HAP-1 (cell line): ENCODE measurements around the gene SYNGAP1.
A peak's percentile ranks its signal among the peaks of the same experiment; 100 is the strongest.

Source experiments
- DNase-seq, 2 experiments: peaks; one replicate each; pipeline ENCODE4 v3.0.0-alpha.2; 2016 to 2020; ENCODE audit warnings: low spot score in 2 of 2
- H3K27me3 ChIP-seq: fragments of 250-450 bp; sonication (Bioruptor Pico); 2 replicates; pipeline ENCODE4 v1.5.1; 2020; ENCODE audit warnings: low read depth, mild to moderate bottlenecking, moderate library complexity
- H3K36me3 ChIP-seq: fragments of 250-450 bp; sonication (Bioruptor Pico); replicated peaks from 2 replicates; pipeline ENCODE4 v1.5.1; 2020; ENCODE audit warnings: mild to moderate bottlenecking
- H3K4me1 ChIP-seq: fragments of 250-450 bp; sonication (Bioruptor Pico); 2 replicates; pipeline ENCODE4 v1.5.1; 2020; ENCODE audit warnings: mild to moderate bottlenecking
- H3K4me3 ChIP-seq: fragments of 250-450 bp; sonication (Bioruptor Pico); 2 replicates; pipeline ENCODE4 v1.5.1; 2020; ENCODE audit warnings: mild to moderate bottlenecking, moderate library complexity
- H3K9me3 ChIP-seq: fragments of 250-450 bp; sonication (Bioruptor Pico); 2 replicates; pipeline ENCODE4 v1.5.1; 2020; ENCODE audit warnings: mild to moderate bottlenecking, moderate library complexity
- in situ Hi-C: fragments of 300-500 bp; cut with MboI; formaldehyde crosslinking; loops from 3 replicates; pipeline ENCODE4 v1.14.3; 2020; ENCODE audit warnings: low sequenced_read_pairs, inconsistent platforms, mixed read lengths

The SYNGAP1 gene

GRCh38 chr6:33446356-33446755 is 26.5 kb downstream of the SYNGAP1 start:
- no peak for DNase-seq
- H3K4me3 ChIP-seq, result no peak overlapping the region
- peaks cover 3% of the 10 kb centered on the region for H3K36me3 ChIP-seq
- H3K4me1 ChIP-seq, result no peaks in the 10 kb centered on the region
- H3K27me3 ChIP-seq, result no peaks in the 10 kb centered on the region
- in situ Hi-C loops, result no loop called here
- no peaks in the 10 kb centered on the region for H3K9me3 ChIP-seq

- Histone ChIP-seq H3K4me3 (no peak overlapping the region), H3K9me3 (no peaks in the 10 kb centered on the region), H3K4me1 (no peaks in the 10 kb centered on the region), H3K27me3 (no peaks in the 10 kb centered on the region), H3K36me3 (peaks cover 6% of the 10 kb centered on the region; the same call in 1 of the 2 replicates)
- in situ Hi-C loops, result no loop called here
- no peak for DNase-seq
Measured at GRCh38 chr6:33450434-33450833, 30.6 kb downstream of the SYNGAP1 start.

- DNase-seq, result no peak
- no peak overlapping the region for H3K4me3 ChIP-seq
- no peaks in the 10 kb centered on the region for H3K4me1 ChIP-seq
- no peaks in the 10 kb centered on the region for H3K27me3 ChIP-seq
- no peaks in the 10 kb centered on the region for H3K9me3 ChIP-seq
- peaks cover 4% of the 10 kb centered on the region; the same call in 1 of the 2 replicates for H3K36me3 ChIP-seq
- in situ Hi-C loops, result no loop called here
Measured at GRCh38 chr6:33451606-33452005, 31.7 kb downstream of the SYNGAP1 start.

- peaks cover 4% of the 10 kb centered on the region; the same call in 1 of the 2 replicates for H3K36me3 ChIP-seq
- in situ Hi-C loops, result no loop called here
- no peak for DNase-seq
- no peaks in the 10 kb centered on the region for H3K4me1 ChIP-seq
- H3K4me3 ChIP-seq, result no peak overlapping the region
- H3K9me3 ChIP-seq, result no peaks in the 10 kb centered on the region
- H3K27me3 ChIP-seq, result no peaks in the 10 kb centered on the region
Measured at GRCh38 chr6:33452496-33452895, 32.6 kb downstream of the SYNGAP1 start.

- in situ Hi-C loops, result no loop called here
- Histone ChIP-seq H3K9me3 (no peaks in the 10 kb centered on the region), H3K4me3 (peak overlapping the region; percentile 81), H3K36me3 (peaks cover 4% of the 10 kb centered on the region; the same call in 1 of the 2 replicates), H3K4me1 (no peaks in the 10 kb centered on the region), H3K27me3 (no peaks in the 10 kb centered on the region)
- DNase-seq, result no peak
Measured at GRCh38 chr6:33453393-33454008, 33.6 kb downstream of the SYNGAP1 start.

GRCh38 chr6:33454009-33454946 is 34.4 kb downstream of the SYNGAP1 start, which contains the start of gene ZBTB9:
TSS of gene ZBTB9 (plus strand) at chr6:33454576. CDS start at chr6:33455101, 525 bp downstream.
- peak; percentile 97 for DNase-seq
- in situ Hi-C loops, result no loop called here
- no peaks in the 10 kb centered on the region; the same call in 1 of the 2 replicates for H3K9me3 ChIP-seq
- H3K4me1 ChIP-seq, result no peaks in the 10 kb centered on the region
- no peaks in the 10 kb centered on the region for H3K27me3 ChIP-seq
- H3K36me3 ChIP-seq, result peaks cover 4% of the 10 kb centered on the region; the same call in 1 of the 2 replicates
- peak within 1 kb of the TSS; percentile 81 for H3K4me3 ChIP-seq

DNA sequence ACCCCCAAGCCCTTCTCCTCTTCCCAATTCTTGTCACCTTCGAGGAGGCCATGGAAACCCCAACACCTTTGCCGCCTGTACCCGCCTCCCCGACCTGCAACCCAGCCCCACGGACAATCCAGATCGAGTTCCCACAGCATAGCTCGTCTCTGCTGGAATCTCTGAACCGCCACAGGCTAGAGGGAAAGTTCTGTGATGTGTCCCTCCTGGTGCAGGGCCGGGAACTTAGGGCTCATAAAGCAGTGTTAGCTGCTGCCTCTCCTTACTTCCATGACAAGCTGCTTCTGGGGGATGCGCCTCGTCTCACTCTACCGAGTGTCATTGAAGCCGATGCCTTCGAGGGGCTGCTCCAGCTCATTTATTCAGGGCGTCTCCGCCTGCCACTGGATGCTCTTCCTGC is 35.2 kb downstream of the SYNGAP1 start:
- in situ Hi-C loops, result no loop called here
- no peaks in the 10 kb centered on the region for H3K27me3 ChIP-seq
- H3K36me3 ChIP-seq, result peaks cover 4% of the 10 kb centered on the region; the same call in 1 of the 2 replicates
- no peak for DNase-seq
- no peaks in the 10 kb centered on the region for H3K4me1 ChIP-seq
- H3K4me3 ChIP-seq, result peak overlapping the region; percentile 81
- H3K9me3 ChIP-seq, result no peaks in the 10 kb centered on the region; the same call in 1 of the 2 replicates

DNA sequence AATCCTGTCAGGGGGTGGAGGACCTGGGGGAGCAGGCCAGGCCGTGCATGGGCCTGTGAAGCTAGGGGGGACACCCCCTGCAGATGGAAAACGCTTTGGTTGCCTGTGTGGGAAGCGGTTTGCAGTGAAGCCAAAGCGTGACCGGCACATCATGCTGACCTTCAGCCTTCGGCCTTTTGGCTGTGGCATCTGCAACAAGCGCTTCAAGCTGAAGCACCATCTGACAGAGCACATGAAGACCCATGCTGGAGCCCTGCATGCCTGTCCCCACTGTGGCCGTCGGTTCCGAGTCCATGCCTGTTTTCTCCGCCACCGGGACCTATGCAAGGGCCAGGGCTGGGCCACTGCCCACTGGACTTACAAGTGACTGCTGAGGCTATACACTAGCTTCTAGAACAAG is 36.3 kb downstream of the SYNGAP1 start:
- Histone ChIP-seq H3K36me3 (peaks cover 4% of the 10 kb centered on the region; the same call in 1 of the 2 replicates), H3K4me3 (no peak overlapping the region), H3K27me3 (no peaks in the 10 kb centered on the region), H3K9me3 (no peaks in the 10 kb centered on the region; the same call in 1 of the 2 replicates), H3K4me1 (no peaks in the 10 kb centered on the region)
- in situ Hi-C loops, result no loop called here
- DNase-seq, result no peak

- Histone ChIP-seq H3K27me3 (no peaks in the 10 kb centered on the region), H3K4me3 (no peak overlapping the region), H3K9me3 (no peaks in the 10 kb centered on the region; the same call in 1 of the 2 replicates), H3K36me3 (peaks cover 4% of the 10 kb centered on the region; the same call in 1 of the 2 replicates), H3K4me1 (no peaks in the 10 kb centered on the region)
- DNase-seq, result no peak
- in situ Hi-C loops, result no loop called here
Measured at GRCh38 chr6:33458676-33459075, 38.8 kb downstream of the SYNGAP1 start.

DNA sequence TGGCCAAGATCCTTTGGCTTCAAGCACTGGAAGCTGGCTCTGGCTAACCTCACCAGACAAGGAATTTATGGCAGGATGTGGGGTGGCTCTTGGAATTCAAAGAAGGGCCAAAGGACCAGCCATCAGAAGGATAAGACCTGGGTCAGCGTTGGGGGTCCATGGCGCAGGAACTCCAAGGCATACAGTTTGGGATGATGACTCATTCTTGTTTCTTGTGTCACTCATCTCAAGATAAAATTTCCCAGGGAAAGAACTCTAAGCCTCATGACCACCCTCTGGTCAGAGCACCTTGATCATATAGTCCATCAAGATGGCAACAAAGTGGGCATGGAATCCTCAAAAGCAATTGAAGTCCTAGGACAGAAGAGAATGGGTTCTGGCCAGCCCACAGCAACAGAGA is 39.4 kb downstream of the SYNGAP1 start:
- H3K36me3 ChIP-seq, result peaks cover 4% of the 10 kb centered on the region; the same call in 1 of the 2 replicates
- H3K27me3 ChIP-seq, result no peaks in the 10 kb centered on the region
- H3K4me3 ChIP-seq, result no peak overlapping the region
- in situ Hi-C loops, result no loop called here
- no peaks in the 10 kb centered on the region for H3K4me1 ChIP-seq
- H3K9me3 ChIP-seq, result no peaks in the 10 kb centered on the region; the same call in 1 of the 2 replicates
- no peak for DNase-seq

GRCh38 chr6:33466075-33466735 is 46.3 kb downstream of the SYNGAP1 start:
- H3K4me3 ChIP-seq, result no peak overlapping the region
- no peaks in the 10 kb centered on the region for H3K36me3 ChIP-seq
- H3K27me3 ChIP-seq, result no peaks in the 10 kb centered on the region
- DNase-seq, result no peak
- no peaks in the 10 kb centered on the region for H3K4me1 ChIP-seq
- in situ Hi-C loops, result no loop called here
- H3K9me3 ChIP-seq, result no peaks in the 10 kb centered on the region

- Histone ChIP-seq H3K9me3 (no peaks in the 10 kb centered on the region), H3K36me3 (no peaks in the 10 kb centered on the region), H3K4me1 (no peaks in the 10 kb centered on the region), H3K4me3 (no peak overlapping the region), H3K27me3 (no peaks in the 10 kb centered on the region)
- DNase-seq, result no peak
- in situ Hi-C loops, result no loop called here
Measured at GRCh38 chr6:33467091-33467490, 47.2 kb downstream of the SYNGAP1 start.

- Histone ChIP-seq H3K4me1 (no peaks in the 10 kb centered on the region), H3K36me3 (no peaks in the 10 kb centered on the region), H3K4me3 (no peak overlapping the region), H3K27me3 (no peaks in the 10 kb centered on the region), H3K9me3 (no peaks in the 10 kb centered on the region)
- in situ Hi-C loops, result no loop called here
- no peak for DNase-seq
Measured at GRCh38 chr6:33469661-33470060, 49.8 kb downstream of the SYNGAP1 start.
